Endometrium (tissue), 2 donors: ENCODE data around the gene SNN.

ENCODE experiments used
- FAIRE-seq: peaks from 2 replicates; lab custom pipeline; 2012; peaks lifted over from hg19 to GRCh38; lab: Jason Lieb, UNC
- donor health status: control.
- donor health status: control.

Gene SNN

GRCh38 chr16:11699234-11699894, 31.1 kb downstream of the SNN start:
- FAIRE-seq = no peak

DNA sequence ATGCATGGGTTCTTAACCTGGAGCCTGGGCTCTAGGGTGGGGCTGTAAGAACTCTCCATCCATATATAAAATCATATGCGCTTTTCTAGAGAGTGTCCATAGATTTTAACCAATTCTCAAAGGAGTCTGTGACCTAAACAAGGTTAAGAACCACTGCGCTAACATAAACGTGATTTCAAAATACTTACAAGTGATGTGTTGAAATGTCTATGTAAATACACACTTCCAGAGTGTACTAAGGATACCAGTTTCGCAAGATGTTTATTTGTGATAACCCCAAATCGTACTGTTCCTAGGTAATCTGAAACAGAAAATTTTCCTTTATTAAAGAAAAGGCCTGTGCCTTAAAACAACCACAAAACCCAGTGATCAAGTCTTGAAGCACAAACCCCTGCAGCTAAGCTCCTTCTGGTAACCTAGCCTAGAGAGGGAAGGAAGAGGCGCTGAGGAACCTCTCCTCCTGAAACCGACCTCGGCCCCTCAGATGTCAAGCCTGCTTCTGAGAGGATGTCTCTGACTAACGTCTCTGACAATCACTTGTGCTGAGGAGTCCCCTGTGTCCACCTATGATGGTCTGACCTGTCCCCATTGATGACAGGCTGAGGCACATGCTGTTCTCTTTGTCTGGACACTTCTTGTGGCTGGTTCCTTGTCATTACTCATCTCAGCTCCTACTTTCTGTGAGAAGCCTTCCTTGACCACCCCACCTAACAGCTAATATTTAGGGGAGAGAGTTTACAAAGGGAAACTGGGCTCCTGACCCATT, 32.2 kb downstream of the SNN start:
- no peak for FAIRE-seq

- FAIRE-seq = no peak
These were observed 37.2 kb downstream of the SNN start for GRCh38 chr16:11705311-11706025.

DNA sequence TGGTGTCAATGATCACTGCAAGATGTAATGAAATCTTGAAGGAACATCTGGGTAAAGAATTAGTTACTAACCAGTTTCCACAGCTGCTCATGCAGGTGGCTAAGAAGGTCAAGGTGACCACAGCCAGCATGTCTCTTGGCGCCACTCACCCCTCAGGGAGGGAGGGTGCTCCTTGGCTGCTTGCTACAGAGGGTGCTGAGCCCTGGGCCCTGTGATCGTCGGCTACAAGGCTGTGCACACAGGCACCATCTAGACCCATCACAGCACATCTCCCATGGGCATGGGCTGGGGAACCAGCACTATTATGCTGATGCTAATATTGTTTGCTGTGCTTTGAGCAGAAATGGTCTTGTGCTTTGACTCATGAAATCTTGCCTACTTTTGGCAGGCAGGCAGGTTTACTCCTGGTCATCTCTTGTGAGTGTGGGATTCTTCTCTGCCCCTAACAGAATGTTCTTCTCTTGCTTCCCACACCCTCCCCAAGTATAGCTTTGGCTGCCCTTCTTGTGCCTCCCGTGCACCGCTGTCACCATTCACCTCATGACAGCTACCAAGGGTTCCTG, 38.0 kb downstream of the SNN start:
- no peak for FAIRE-seq

DNA sequence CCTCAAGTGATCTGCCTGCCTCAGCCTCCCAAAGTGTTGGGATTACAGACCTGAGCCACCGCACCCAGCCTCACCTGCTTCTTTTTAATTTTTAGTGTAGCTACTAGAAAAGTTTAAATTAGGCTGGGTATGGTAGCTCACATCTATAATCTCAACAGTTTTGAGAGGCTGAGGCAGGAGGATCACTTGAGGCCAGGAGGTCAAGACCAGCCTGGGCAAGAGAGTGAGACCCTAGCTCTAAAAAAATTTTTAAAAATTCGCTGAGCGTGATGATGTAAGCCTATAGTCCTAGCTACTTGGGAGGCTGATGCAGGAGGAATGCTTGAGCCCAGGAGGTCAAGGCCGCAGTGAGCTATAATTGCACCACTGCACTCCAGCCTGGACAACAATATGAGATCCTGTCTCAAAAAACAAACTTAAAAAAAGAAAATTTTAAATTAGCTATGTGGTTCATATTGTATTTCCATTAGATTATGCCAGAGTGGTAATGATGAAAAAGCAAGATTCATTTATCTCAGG, 39.5 kb downstream of the SNN start:
- no peak for FAIRE-seq

DNA sequence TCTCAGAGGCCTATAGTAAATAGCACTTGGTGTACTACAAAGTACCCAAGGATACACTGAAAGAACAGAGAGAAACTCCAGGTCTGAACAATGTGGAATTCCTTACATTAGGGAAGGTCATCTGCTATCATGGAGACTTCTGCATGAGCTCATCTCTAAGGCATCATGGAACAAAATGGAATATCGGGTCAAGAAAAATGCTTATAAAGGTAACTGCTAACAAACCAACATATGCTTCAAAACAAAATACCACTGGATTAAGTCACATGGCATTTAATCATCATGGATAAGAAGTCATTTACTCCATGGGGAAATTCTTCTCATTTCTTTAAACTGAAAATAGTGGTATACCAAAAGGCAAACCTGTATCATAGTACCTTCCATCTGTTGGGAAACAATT, 40.2 kb downstream of the SNN start:
- FAIRE-seq = no peak

GRCh38 chr16:11711662-11712061, 43.4 kb downstream of the SNN start:
- no peak for FAIRE-seq

GRCh38 chr16:11712122-11712521, 43.9 kb downstream of the SNN start:
- no peak for FAIRE-seq

DNA sequence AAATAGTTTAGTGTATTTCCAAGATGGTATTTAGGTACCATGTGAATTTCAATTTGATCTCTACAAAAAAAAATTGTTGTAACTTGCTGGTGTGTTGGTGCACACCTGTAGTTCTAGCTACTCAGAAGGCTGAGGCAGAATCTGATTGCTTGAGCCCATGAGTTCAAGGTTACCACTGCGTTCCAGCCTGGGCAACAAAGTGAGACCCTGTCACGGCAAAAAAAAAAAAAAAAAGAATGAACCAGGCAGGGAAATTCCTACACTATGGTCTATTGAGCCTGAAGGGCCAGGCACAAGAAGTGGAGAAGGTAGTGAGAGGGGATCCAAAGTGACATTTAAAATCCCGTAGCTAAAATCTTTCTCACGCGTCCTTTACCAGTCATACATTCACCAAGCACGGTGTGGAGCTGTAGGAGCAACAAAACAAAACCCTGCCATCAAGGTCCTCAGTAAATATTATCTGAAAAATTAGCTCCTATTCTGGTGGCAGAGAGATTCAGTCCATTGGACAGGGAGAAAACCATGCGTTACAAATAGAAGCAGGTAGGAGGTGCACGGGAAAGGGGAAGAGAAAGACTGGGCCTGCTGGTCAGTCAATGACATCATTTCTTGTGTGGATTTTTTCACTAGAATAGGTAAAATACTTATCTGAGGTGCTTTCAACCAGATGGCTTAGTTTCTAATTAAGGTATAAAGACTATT, 47.1 kb downstream of the SNN start:
- FAIRE-seq = no peak

- FAIRE-seq = no peak
These were observed 48.1 kb downstream of the SNN start for GRCh38 chr16:11716336-11716735.

DNA sequence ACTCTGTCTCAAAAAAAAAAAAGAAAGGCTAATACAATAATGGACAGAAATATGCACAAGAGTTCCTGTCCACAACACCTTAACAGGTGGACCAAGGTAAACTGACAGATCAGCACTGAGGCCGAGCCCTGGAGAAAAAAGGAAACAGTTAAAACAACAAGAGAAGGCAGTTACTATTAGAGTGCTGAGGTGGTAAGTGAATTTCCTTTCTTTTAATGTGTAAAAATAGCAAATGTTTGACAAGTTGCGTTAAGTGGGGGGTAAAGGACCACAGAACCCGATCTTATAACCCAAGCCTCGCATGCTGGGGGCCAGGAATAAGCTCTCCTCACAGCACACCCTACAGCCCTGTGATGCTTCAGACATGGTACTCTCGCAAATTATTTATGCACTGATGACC, 49.6 kb downstream of the SNN start:
- no peak for FAIRE-seq

- no peak for FAIRE-seq
These were observed 50.9 kb downstream of the SNN start for GRCh38 chr16:11719171-11719570.

DNA sequence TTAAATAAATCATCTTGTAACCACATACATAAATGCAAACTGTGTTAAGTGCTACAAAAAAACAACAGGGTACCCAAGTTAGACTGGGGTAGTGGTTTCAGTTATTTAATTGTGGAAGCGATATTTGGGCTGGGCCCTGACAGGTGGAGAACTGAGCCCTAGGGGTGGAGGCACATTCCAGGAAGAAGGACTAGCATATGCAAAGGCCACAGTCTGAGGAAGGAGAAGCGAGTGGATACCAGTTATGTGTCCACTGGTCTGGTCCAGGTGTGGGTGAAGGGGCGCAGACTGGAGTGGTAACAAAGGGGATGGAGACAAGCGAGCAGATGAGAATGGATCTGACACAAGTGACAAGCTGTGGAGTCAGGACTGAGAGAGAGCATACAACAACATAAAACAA, 51.5 kb downstream of the SNN start:
- no peak for FAIRE-seq

DNA sequence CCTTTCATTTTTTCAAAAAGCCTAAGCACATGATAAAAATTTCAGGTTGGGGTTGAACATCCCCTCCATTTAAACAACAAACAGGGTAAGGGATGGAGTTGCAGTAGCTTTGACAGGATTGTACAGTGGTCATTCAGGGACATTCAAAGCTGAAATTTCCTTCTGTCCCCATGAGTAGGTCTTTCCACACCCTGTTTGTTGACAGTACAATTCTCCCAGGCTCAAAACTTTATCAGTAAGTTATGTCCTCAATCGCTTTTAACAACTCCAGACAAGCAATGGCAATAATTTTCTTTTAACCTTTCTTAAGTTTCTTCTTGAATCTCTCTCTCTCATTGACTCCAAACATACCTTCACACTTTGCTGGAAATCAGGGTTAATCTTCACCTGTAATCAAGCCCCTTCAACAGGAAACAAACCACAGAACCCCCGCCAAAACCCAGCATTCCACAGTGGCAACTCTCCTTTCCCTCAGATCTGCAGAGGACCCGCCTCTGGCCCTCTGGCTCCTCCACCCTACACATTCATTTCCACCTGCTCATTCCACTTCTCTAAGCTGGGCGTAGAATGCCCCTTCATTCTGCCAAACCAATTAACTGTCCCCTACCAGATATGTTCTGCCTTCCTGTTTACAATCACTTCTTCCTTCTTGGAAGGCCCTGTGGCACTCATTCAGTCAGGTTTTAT, 53.7 kb downstream of the SNN start:
- FAIRE-seq = no peak

DNA sequence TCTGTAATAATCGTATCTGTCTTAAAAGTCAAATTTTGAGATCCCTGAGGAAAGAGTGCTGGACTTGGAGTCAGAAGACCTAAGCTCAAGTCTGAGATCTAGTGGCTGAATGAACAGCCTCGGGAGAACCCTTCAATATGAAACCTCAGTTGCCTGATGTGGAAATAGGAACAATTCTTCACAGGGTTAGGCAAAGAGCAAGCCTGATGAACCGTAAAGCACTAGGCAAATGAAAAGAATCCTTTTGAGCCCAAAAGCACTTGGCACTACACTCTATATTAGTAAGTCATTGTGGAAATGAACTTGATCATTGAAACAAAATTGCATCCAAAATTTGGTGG, 54.2 kb downstream of the SNN start:
- FAIRE-seq = no peak

GRCh38 chr16:11725457-11725856, 57.2 kb downstream of the SNN start:
- no peak for FAIRE-seq

- FAIRE-seq = no peak
These were observed 57.8 kb downstream of the SNN start for GRCh38 chr16:11726008-11726407.

DNA sequence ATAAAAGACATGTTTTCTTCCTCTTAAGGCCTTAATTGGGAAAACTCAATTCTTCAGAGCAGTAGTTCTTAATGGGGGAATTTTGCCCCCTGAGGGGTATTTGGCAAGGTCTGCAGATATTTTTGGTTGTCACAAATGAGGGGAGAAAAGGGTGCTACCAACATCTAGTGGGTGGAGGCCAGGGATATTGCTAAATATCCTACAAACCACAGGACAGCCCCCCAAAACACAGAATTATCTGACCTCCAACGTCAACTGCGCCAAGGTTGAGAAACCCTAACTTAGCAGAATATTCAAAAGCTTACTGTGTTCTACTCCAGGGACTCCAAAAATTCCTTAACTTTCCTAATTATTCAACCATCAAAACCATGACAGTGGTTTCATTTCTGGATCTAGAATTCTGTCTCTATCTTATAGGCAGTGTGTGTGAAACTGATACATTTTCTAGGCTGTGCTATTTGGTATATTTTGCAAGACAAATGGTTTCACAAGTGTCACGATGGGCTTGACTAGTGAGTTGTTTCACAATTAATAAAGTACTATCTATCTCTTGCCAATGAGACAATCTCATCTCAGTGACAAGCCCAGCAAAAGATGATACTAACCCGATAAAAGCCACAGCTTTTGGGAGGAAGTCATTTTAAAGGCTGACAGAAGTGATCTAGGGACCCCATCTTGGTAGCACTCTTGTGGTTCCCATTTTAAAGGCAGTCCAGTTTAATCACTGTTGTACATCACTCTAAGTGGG, 59.7 kb downstream of the SNN start:
- no peak for FAIRE-seq
